ENCODE measurements around the gene SLC17A2. TPM values are rescaled to one million over a fixed set of nuclear protein-coding genes. Genes with fewer than 3 reads are reported as not detected.

The SLC17A2 gene
- total RNA-seq, 2 experiments from 2014 or later, result not detected

DNA sequence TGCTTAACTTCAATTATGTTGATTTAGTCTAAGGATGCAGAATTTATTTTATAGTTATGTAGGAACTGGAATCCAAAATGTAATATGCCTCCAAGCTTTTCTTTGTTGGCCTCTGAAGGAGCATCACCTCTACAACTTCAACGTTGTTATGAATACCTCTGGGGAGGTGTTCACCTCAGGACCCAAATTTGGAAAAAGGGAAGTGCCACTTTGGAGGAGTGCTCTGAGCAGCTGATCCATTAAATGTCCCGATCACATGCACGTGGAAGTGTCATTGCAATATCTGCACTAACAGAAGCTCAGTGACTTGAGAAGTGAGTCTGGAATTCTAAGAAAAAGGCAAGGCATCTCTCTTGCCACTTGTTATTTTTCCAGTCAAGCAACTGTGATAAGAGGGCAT lies 34.2 kb downstream of the SLC17A2 start:
- CTCF ChIA-PET, result no interaction called here
- ATAC-seq, result no peak
- POLR2A ChIA-PET, result no interaction called here
- H3K27ac Mint-ChIP-seq, result no peak overlapping the region
- H3K27me3 Mint-ChIP-seq (ENCODE audit: low read depth), result peaks cover 14% of the 10 kb centered on the region
- H3K36me3 Mint-ChIP-seq (ENCODE audit: low read depth), result no peaks in the 10 kb centered on the region
- no peak overlapping the region for H3K4me3 Mint-ChIP-seq
- no peaks in the 10 kb centered on the region for H3K9me3 Mint-ChIP-seq (ENCODE audit: insufficient read depth)
- H3K4me1 Mint-ChIP-seq (ENCODE audit: low read depth), result no peaks in the 10 kb centered on the region
- DNase-seq, result no peak

DNA sequence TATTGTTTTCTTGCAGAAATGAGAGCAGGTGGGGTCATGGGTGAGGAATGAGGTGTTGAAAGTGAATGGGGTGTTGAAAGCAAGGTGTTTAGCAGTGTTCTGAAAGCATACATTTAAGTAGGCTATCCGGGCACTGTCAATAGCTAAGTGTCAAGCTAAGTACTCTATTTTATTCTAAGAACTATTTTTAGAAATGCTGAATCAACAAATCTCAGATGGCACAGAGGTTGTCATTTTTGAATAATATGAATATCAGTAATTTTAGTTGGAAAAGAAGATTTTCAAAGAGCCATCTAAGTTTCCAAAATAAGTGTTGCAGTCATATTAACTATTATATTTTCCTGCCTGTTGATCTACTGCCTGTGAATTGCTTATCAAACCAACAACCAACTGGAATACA lies 34.7 kb downstream of the SLC17A2 start:
- H3K36me3 Mint-ChIP-seq (ENCODE audit: low read depth), result no peaks in the 10 kb centered on the region
- ChIA-PET POLR2A (no interaction called here), CTCF (no interaction called here)
- H3K4me3 Mint-ChIP-seq, result no peak overlapping the region
- H3K27me3 Mint-ChIP-seq (ENCODE audit: low read depth), result peaks cover 13% of the 10 kb centered on the region
- ATAC-seq (no peak), DNase-seq (no peak)
- no peaks in the 10 kb centered on the region for H3K4me1 Mint-ChIP-seq (ENCODE audit: low read depth)
- no peak overlapping the region for H3K27ac Mint-ChIP-seq
- no peaks in the 10 kb centered on the region for H3K9me3 Mint-ChIP-seq (ENCODE audit: insufficient read depth)

DNA sequence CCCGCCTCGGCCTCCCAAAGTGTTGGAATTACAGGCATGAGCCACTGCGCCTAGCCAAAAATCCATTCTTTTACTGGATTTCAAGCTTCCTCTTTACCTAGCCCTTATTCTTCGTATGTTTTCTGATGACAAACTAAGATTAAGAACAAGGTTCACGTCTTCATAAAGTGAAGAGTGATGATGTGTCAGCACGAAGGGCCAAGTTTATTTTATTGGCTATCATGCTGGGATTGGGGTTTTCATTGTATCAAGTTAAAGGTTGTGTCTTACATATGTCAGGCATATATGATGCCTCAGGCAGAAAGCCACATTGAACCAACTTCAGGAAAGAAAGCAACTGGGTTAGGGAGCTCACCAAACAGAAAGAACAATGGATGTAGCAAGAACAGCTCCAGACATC lies 36.7 kb downstream of the SLC17A2 start:
- H3K4me1 Mint-ChIP-seq (ENCODE audit: low read depth), result no peaks in the 10 kb centered on the region
- H3K27me3 Mint-ChIP-seq (ENCODE audit: low read depth), result peaks cover 21% of the 10 kb centered on the region
- DNase-seq, result no peak
- no peak overlapping the region for H3K4me3 Mint-ChIP-seq
- ChIA-PET POLR2A (no interaction called here), CTCF (no interaction called here)
- no peak for ATAC-seq
- no peaks in the 10 kb centered on the region for H3K36me3 Mint-ChIP-seq (ENCODE audit: low read depth)
- no peaks in the 10 kb centered on the region for H3K9me3 Mint-ChIP-seq (ENCODE audit: insufficient read depth)
- no peak overlapping the region for H3K27ac Mint-ChIP-seq

DNA sequence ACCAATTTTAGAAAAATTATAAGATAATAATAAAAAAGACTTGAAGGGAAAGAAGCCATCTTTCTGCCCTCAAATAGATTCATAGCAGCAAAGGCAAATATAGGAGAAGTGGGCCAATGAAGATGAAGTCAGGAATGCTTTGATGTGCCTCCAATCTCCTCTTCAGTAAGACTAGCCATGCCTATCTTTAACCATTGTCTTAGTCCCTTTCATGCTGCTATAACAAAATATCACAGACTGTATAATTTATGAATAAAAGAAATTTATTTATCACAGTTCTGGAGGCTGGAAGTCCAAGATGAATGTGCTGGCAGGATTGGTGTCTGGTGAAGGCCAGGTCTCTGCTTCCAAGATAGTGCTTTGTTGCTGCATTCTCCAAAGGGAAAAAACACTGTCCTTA lies 37.6 kb downstream of the SLC17A2 start:
- Mint-ChIP-seq H3K27ac (no peak overlapping the region), H3K36me3 (ENCODE audit: low read depth) (no peaks in the 10 kb centered on the region), H3K9me3 (ENCODE audit: insufficient read depth) (no peaks in the 10 kb centered on the region), H3K27me3 (ENCODE audit: low read depth) (peaks cover 21% of the 10 kb centered on the region), H3K4me3 (no peak overlapping the region), H3K4me1 (ENCODE audit: low read depth) (no peaks in the 10 kb centered on the region)
- ATAC-seq, result no peak
- no peak for DNase-seq
- CTCF ChIA-PET, result no interaction called here
- POLR2A ChIA-PET, result no interaction called here

DNA sequence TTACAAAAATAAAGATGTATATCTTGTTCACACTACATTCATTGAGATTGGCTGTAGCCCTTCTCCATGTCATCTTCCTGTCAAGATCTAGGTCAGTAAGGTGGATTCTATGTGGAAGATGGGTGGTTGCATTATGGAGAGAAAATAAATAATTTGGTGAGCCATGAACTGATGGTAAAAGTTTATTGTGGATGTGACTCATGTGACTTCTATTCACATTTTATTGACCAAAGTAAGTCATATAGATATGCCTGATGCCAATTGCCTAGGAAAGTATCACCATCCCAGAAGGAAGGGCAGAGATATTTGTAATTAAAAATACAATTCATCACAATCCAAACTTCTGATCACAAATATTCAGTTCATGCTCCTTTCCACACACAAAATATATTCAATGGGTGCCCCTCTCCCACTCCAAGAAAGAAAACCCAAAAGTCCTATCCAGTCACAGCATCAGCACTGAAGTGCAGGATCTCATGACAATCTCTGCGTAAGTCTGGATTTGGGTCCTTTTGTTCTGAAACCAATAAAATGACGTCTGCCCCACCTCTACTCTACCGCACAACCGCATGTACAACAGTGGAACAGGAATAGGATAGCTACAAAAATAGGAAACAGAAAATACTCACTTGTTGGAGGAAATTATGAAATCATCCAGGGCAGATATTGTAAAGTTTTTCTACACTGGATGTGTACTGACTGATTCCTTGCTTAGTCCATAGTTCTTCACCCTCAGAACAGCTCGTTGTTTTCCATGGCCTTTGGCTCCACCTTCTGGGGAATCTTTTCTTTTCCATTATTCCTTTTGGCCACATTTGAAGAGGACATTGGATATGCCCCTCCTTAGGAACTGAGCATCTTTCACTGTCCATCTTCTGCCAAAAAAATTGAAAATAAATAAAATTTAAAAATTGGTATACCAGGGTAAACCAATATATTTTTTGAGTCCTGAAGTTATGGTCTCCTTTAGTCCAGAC lies 40.3 kb downstream of the SLC17A2 start:
- DNase-seq, result peak; percentile 25
- ATAC-seq, result no peak

DNA sequence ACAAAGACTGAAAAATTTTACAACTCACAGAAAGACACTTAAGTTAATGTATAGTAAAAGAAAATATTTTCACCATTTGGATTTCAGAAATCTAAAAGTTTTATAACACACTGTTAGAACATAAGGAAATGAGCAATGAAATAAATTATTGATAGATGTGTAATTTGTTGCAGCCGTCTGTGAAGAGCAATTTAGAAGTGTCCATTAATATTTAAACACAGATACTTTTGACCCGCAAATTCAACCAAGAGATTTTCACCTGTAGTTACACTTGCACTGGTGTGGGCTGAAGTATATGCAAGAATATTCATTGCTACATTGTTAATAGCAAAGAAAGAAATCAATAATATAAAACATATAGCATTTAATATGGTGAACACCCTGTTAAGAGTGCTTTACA lies 41.9 kb downstream of the SLC17A2 start:
- POLR2A ChIA-PET, result no interaction called here
- Mint-ChIP-seq H3K27ac (no peak overlapping the region), H3K9me3 (ENCODE audit: insufficient read depth) (no peaks in the 10 kb centered on the region), H3K27me3 (ENCODE audit: low read depth) (peaks cover 23% of the 10 kb centered on the region), H3K36me3 (ENCODE audit: low read depth) (no peaks in the 10 kb centered on the region), H3K4me1 (ENCODE audit: low read depth) (no peaks in the 10 kb centered on the region), H3K4me3 (no peak overlapping the region)
- ATAC-seq, result no peak
- no peak for DNase-seq
- CTCF ChIA-PET, result interaction anchor here (0.7 to 1.3 kb wide), 3 partner anchors 101 to 666 kb away, joined by 3 to 4 read pairs (median 4); no protein-coding TSS in a partner anchor

More for the DNA sequence above, 40.3 kb downstream of the SLC17A2 start:
- H3K27me3 Mint-ChIP-seq (ENCODE audit: low read depth), result peaks cover 23% of the 10 kb centered on the region
- H3K36me3 Mint-ChIP-seq (ENCODE audit: low read depth), result no peaks in the 10 kb centered on the region
- CTCF ChIA-PET, result interaction anchor here (0.6 to 1.9 kb wide), 5 partner anchors 9 to 172 kb away, joined by 3 to 4 read pairs (median 4); no protein-coding TSS in a partner anchor
- no peaks in the 10 kb centered on the region for H3K9me3 Mint-ChIP-seq (ENCODE audit: insufficient read depth)
- POLR2A ChIA-PET, result no interaction called here
- no peak overlapping the region for H3K27ac Mint-ChIP-seq
- no peaks in the 10 kb centered on the region for H3K4me1 Mint-ChIP-seq (ENCODE audit: low read depth)
- no peak overlapping the region for H3K4me3 Mint-ChIP-seq

DNA sequence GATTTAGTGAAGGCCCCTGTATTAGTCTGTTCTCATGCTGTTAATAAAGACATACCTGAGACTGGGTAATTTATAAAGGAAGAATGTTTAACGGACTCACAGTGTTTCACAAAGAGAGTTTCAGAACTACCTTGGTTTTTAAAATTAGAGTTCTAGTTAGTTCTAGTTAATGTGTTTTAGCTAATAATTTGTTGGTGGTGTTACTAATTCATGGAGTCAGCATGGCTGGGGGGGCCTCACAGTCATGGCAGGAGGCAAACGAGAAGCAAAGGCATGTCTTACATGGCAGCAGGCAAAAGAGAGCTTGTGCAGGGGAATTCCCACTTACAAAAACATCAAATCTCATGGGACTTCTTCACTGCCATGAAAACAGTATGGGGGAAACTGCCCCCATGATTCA lies 44.4 kb downstream of the SLC17A2 start:
- no peaks in the 10 kb centered on the region for H3K9me3 Mint-ChIP-seq (ENCODE audit: insufficient read depth)
- ChIA-PET CTCF (interaction anchor here (1.1 to 1.2 kb wide), 2 partner anchors 98 to 168 kb away, joined by 3 to 4 read pairs; no protein-coding TSS in a partner anchor), POLR2A (no interaction called here)
- H3K4me3 Mint-ChIP-seq, result no peak overlapping the region
- ATAC-seq (no peak), DNase-seq (no peak)
- no peak overlapping the region for H3K27ac Mint-ChIP-seq
- H3K4me1 Mint-ChIP-seq (ENCODE audit: low read depth), result peaks cover 9% of the 10 kb centered on the region
- H3K36me3 Mint-ChIP-seq (ENCODE audit: low read depth), result no peaks in the 10 kb centered on the region
- H3K27me3 Mint-ChIP-seq (ENCODE audit: low read depth), result peaks cover 12% of the 10 kb centered on the region

DNA sequence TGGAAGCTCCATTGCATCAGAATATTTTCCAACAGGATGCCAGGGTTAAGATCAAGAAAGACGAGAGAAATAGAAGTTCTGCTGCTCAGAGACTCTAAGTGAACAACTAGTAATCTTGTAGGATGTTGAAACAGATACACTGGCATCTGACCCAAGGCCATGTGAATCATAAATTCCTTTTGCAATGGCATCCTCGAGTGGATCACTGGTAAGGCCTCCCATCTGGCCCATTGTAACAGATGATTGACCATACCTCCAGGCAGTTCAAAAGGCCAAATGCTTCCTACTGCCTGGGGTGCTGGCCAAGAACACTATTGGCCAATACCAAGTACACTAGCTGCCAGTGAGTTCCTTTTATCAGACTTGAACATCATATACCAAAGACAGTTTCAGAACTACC lies 46.5 kb downstream of the SLC17A2 start:
- Mint-ChIP-seq H3K27ac (no peak overlapping the region), H3K36me3 (ENCODE audit: low read depth) (no peaks in the 10 kb centered on the region), H3K4me3 (no peak overlapping the region), H3K9me3 (ENCODE audit: insufficient read depth) (no peaks in the 10 kb centered on the region), H3K4me1 (ENCODE audit: low read depth) (peaks cover 9% of the 10 kb centered on the region), H3K27me3 (ENCODE audit: low read depth) (peaks cover 11% of the 10 kb centered on the region)
- DNase-seq, result no peak
- ATAC-seq, result no peak
- POLR2A ChIA-PET, result no interaction called here
- CTCF ChIA-PET, result interaction anchor here (0.9 kb wide), 1 partner anchor 11 kb away, joined by 3 read pairs; no protein-coding TSS in a partner anchor

DNA sequence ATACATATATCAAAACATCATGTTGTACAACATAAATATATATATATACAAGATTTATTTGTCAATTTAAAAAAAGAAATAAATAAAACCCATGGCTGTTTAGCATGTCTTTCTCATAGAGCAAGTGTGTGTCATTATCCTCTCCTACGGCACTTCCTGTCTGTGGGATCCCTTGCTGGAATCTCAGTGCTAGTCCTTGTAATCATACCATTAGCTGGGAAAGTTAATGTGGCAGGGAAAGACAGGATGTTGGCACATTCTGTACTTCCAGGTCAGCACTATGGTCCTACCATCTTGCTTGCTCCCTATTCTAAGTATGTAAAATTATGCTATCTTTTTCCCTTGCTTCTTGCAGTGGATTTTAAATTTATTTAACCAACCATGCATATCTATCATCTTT lies 47.0 kb downstream of the SLC17A2 start:
- ChIA-PET POLR2A (no interaction called here), CTCF (no interaction called here)
- Mint-ChIP-seq H3K4me3 (no peak overlapping the region), H3K4me1 (ENCODE audit: low read depth) (peaks cover 9% of the 10 kb centered on the region), H3K36me3 (ENCODE audit: low read depth) (no peaks in the 10 kb centered on the region), H3K27me3 (ENCODE audit: low read depth) (peaks cover 13% of the 10 kb centered on the region), H3K27ac (no peak overlapping the region), H3K9me3 (ENCODE audit: insufficient read depth) (no peaks in the 10 kb centered on the region)
- DNase-seq (no peak), ATAC-seq (no peak)

DNA sequence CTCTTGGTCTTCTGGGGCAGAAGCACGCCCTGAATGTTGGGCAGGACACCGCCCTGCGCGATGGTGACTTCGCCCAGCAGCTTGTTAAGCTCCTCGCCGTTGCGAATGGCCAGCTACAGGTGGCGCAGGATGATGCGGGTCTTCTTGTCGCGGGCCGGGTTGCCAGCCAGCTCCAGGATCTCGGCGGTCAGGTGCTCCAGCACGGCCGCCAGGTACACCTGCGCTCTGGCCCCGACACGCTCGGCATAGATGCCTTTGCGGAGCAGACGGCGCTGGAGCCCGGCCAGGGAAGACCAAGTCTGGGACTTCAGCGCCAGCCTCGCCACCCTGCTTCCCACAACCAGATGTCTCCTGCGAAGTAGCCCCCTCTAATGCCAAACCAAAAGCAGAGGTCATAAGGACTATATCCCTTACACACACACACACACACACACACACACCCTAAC lies 48.4 kb downstream of the SLC17A2 start:
- CTCF ChIA-PET, result interaction anchor here (0.6 to 2.2 kb wide), 21 partner anchors 9 to 658 kb away, joined by 3 to 15 read pairs (median 4); partner anchors contain the start of gene SLC17A3
- peak; percentile 60 for DNase-seq
- peaks cover 9% of the 10 kb centered on the region for H3K4me1 Mint-ChIP-seq (ENCODE audit: low read depth)
- H3K4me3 Mint-ChIP-seq, result peak overlapping the region; percentile 85
- H3K27me3 Mint-ChIP-seq (ENCODE audit: low read depth), result peaks cover 15% of the 10 kb centered on the region
- H3K9me3 Mint-ChIP-seq (ENCODE audit: insufficient read depth), result no peaks in the 10 kb centered on the region
- peak; percentile 85 for ATAC-seq
- peak overlapping the region; percentile 78 for H3K27ac Mint-ChIP-seq
- POLR2A ChIA-PET, result interaction anchor here (0.9 kb wide), 1 partner anchor 77 kb away, joined by 3 read pairs; no protein-coding TSS in a partner anchor
- no peaks in the 10 kb centered on the region for H3K36me3 Mint-ChIP-seq (ENCODE audit: low read depth)

DNA sequence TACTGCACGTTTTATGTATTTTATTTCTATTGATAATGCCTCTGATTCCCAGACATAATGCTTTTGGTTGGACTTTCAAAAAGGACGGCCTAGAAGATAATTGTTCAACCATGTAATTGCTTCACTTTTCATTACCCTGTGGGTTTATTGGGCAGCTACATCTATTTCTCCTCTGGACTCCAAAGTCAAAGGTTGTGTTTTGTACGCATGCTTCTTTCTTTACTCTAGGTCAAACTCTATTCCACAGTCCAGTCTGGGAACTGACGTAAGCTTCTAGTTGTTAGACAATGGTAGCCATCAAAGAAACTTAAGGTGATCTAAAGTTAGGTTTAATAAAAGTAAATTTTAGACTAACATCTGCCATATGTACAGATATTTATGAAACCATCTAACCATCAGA lies 49.9 kb downstream of the SLC17A2 start:
- ATAC-seq (no peak), DNase-seq (no peak)
- Mint-ChIP-seq H3K4me1 (ENCODE audit: low read depth) (peaks cover 10% of the 10 kb centered on the region), H3K36me3 (ENCODE audit: low read depth) (no peaks in the 10 kb centered on the region), H3K27me3 (ENCODE audit: low read depth) (peaks cover 13% of the 10 kb centered on the region), H3K9me3 (ENCODE audit: insufficient read depth) (no peaks in the 10 kb centered on the region), H3K27ac (no peak overlapping the region), H3K4me3 (no peak overlapping the region)
- ChIA-PET CTCF (interaction anchor here (1.3 kb wide), 1 partner anchor 98 kb away, joined by 3 read pairs; no protein-coding TSS in a partner anchor), POLR2A (no interaction called here)

DNA sequence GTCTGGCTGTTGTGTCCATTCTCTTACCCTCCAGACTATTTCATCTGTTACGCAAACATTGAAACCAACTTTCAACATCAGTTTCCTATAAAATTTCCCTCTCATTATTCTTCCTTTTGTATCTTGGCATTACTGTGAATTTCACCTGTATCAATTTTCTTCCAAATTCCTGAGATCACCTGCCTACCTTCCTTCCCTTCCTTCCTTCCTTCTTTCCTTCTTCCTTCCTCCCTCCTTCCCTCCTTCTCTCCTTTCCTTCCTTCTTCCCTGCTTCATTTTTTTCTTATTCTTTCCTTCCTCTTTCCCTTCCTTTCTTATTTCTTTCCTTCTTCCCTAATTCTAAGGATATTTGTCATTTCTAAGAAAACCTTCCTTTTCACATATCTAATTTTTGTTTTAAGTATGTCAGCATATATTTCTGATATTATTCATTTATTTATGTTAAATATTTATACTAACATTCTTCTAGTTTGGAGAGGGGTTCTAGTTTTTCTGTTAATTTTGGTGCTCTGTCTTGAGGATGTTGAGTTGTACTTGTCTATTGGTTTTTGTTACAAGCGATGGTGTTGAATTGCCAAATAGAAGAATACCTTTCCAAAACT lies 51.7 kb downstream of the SLC17A2 start:
- CTCF ChIA-PET, result no interaction called here
- Mint-ChIP-seq H3K4me1 (ENCODE audit: low read depth) (peaks cover 23% of the 10 kb centered on the region), H3K4me3 (no peak overlapping the region), H3K36me3 (ENCODE audit: low read depth) (no peaks in the 10 kb centered on the region), H3K9me3 (ENCODE audit: insufficient read depth) (no peaks in the 10 kb centered on the region), H3K27ac (no peak overlapping the region), H3K27me3 (ENCODE audit: low read depth) (peaks cover 13% of the 10 kb centered on the region)
- POLR2A ChIA-PET, result no interaction called here
- ATAC-seq (no peak), DNase-seq (no peak)

All from activated CD8-positive, alpha-beta T cell treated with anti-CD3 and anti-CD28 coated beads, Interleukin-2, amount 10 ng/mL, durations not matched to agents 7 days and 5 days (primary cell).